Fibroblast of mammary gland (primary cell): ENCODE measurements around the gene MS4A18.

Source experiments
- DNase-seq: peaks from one replicate; pipeline ENCODE4 v3.0.0-alpha.2; 2010; ENCODE audit warnings: low read depth
- H3K4me3 ChIP-seq: 2 replicates; pipeline ENCODE4 v1.5.1; 2011; ENCODE audit warnings: low read depth, mild to moderate bottlenecking, low read length, moderate library complexity; ENCODE audit not compliant: control insufficient read depth
- TF ChIP-seq, protein P1 (sequence below): conservative IDR thresholded peaks from 2 replicates; pipeline ENCODE4 v1.5.1; 2011; ENCODE audit warnings: low read depth, low read length, inconsistent platforms; ENCODE audit not compliant: control insufficient read depth, insufficient read depth

MS4A18 gene

DNA sequence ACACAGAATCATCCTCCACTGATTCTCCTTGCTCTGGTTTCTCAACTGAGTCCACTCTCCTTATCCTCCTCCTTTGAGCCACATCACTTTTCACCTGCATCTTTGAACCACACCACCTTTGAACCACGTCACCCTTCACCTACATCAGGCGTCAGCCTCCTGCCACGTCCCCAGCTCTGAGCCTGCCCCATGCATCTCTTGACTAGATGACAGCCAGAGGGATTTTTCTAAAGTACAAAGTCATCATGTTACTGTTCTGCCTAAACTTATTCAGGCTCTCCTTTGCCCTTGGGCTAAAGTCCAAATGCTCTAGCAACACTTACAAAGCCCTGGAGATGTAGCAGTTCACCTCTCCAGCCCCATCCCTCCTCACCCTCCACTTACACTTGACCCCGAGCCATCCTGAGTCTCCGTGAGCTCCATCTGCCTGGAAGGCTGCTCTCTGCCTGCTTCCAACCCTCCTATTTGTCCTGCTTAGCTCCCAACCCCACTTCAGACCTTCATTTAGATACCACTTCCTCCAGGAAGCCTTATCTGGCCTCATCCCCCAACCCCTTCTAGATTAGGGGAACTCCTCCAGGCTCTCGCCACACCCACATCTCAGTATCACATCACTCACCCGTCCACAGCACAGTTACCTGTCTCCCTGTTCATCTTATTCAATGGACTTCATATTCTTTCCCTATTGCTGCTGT is 56.9 kb downstream of the MS4A18 start:
- H3K4me3 ChIP-seq = no peak overlapping the region
- DNase-seq = no peak
- TF ChIP-seq, protein P1, sequence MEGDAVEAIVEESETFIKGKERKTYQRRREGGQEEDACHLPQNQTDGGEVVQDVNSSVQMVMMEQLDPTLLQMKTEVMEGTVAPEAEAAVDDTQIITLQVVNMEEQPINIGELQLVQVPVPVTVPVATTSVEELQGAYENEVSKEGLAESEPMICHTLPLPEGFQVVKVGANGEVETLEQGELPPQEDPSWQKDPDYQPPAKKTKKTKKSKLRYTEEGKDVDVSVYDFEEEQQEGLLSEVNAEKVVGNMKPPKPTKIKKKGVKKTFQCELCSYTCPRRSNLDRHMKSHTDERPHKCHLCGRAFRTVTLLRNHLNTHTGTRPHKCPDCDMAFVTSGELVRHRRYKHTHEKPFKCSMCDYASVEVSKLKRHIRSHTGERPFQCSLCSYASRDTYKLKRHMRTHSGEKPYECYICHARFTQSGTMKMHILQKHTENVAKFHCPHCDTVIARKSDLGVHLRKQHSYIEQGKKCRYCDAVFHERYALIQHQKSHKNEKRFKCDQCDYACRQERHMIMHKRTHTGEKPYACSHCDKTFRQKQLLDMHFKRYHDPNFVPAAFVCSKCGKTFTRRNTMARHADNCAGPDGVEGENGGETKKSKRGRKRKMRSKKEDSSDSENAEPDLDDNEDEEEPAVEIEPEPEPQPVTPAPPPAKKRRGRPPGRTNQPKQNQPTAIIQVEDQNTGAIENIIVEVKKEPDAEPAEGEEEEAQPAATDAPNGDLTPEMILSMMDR = no peak

DNA sequence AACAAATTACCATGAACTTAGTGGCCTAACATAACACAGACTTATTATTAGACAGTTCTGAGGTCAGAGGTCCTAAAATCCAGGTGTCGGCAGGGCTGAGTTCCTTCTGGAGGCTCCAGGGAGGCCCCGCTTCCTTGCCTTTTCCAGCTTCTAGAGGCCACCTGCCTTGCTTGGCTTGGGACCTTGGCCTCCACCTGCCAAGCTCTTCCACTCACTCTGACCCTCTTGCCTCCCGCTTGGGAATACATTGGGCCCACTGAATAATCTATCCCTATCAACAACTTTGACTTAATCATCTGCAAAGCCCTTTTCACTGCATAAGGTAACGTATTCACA is 57.4 kb downstream of the MS4A18 start:
- DNase-seq = no peak
- no peak overlapping the region for H3K4me3 ChIP-seq
- TF ChIP-seq, protein P1 = no peak

DNA sequence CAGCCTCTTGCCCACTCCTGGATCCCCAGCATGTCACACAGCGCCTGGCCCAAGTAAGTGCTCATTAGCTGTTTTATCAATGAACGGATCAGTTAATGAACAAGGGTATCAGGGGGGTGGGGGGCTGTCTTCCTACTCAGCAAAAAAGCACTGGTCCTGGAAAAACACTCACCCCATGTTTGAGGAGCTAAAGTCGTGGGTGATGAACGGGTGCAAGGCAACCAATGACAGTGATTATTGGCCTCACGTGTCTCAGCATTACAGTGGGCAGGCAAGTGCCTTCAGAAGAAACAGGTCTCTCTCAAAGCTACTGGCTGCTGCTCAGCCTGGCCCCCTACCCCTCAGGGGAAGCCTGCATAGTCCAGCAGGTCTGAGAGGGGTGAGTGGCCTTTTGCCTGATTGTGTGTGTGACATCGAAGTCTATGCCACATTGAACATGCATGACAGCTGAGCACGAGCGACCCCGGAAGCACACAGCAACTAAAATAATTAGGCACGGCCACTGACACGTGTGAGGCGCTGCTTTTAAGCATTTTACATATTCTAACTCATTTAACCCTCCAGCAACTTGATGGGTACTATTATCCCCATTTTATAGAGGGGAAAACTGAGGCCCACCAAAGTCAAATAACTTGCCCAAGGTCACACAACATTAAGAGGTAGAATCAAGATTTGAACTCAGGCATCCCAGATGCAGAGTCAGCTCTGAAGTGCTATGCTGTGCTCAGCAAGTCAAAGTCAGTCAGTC is 58.0 kb downstream of the MS4A18 start:
- no peak overlapping the region for H3K4me3 ChIP-seq
- DNase-seq = no peak
- TF ChIP-seq, protein P1 = no peak

DNA sequence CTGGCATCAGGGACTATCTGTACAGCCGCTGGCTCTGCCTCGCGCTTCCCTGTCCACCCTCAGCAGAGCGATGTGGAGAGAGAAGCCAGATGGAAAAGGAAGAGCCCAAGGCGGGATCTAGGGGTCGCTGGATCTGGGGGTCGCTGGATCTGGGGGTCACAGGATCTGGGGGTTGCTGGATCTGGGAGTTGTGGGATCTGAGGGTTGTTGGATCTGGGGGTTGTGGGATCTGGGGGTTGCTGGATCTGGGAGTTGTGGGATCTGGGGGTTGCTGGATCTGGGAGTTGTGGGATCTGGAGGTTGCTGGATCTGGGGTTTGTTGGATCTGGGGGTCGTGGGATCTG is 58.6 kb downstream of the MS4A18 start:
- no peak for DNase-seq
- TF ChIP-seq, protein P1 = no peak
- no peak overlapping the region for H3K4me3 ChIP-seq

DNA sequence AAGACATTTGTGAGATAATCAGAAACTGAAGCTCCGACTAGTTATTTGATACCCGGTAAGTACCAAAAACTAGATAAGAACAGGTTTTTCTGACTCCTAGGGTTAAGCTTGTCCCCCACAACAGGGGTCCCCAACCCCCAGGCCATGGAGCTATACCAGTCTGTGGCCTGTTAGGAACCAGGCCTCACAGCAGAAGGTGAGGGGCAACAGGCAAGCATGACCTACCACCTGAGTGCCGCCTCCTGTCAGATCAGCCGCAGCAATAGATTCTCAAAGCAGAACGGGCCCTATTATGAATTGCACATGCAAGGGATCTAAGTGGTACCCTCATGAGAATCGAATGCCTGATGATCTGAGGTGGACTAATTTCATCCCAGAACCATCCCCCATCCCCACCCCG is 59.4 kb downstream of the MS4A18 start:
- no peak overlapping the region for H3K4me3 ChIP-seq
- TF ChIP-seq, protein P1 = no peak
- DNase-seq = no peak

DNA sequence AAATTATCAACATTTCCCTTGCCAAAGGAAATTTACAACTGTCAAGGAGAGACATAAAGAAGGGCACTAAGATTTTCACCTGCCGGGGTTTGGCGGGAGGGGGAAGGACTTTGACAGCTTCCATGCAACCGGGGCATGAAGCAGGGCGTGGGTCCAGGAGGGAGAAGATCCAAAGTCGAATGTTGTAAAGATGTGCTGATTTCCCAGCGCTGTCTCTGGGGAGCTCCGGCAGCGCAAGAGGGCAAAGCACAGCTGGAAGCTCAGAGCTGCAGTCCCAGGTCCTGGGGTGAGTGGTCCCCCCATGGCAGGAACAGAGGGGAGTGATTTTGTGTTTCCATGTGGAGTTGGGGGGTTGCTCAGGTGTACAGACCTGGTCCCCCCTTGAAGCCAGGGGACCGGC is 60.6 kb downstream of the MS4A18 start, which contains the start of gene MS4A10:
TSS of gene MS4A10 (plus strand) at position 198 of the 400 bp plus-strand sequence. CDS start 5,003 bp downstream, outside the sequence.
- DNase-seq = no peak
- no peak within 1 kb of the TSS for H3K4me3 ChIP-seq
- TF ChIP-seq, protein P1 = no peak
